CD4-positive, alpha-beta T cell treated with Interferon alpha-2 for 1 hour (primary cell): ENCODE results near the gene PGP.
A peak's percentile ranks its signal among the peaks of the same experiment; 100 is the strongest.

Source experiments
- DNase-seq, 2 donors: peaks; one replicate each; pipeline ENCODE4 v3.0.0-alpha.2; 2020 to 2022

The PGP gene

DNA sequence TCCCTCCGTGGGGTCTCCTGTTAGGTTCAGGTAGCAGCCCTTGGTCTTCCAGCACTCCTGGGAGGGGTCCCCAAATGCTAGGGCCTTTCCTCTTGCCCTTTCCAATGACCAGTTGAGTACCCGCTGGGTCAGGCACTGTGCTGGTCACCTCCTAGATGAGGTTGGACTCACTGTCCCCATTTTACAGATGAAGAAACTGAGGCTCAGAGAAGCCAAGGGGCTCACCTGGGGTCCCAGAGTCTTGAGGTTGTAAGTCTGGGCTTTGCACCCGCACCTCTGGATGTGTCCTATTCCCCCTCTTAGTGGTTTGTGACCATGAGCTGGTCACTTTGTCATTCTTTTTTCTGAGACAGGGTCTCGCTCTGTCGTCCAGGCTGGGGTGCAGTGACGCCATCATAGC is 16.9 kb downstream of the PGP start:
- DNase-seq: no peak

DNA sequence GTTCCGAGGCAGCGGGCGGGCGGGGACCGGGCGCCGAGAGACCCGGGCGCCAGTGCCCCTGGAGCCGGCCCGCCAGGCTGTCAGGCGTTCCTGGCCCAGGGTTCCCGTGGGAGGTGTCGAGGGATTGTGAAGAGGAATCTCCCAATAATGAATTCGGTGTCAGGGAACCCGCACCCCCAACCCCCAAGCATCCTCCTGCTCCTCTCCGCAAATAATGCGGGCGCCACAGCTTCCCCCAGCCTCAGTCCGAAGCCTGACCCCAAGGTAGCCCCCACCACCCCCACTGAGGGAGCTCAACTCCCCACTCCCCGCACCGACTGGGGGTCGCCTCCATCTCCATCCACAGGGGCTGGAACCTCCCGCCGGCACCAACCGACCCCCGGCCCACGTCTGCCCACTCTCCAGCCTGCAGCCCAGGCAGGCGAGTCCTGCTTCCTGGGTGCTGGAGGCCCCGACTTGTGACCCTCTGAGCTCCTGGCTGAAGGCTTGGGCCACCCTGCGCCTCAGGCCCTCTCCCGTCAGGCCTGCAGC is 17.6 kb downstream of the PGP start:
- DNase-seq: no peak

DNA sequence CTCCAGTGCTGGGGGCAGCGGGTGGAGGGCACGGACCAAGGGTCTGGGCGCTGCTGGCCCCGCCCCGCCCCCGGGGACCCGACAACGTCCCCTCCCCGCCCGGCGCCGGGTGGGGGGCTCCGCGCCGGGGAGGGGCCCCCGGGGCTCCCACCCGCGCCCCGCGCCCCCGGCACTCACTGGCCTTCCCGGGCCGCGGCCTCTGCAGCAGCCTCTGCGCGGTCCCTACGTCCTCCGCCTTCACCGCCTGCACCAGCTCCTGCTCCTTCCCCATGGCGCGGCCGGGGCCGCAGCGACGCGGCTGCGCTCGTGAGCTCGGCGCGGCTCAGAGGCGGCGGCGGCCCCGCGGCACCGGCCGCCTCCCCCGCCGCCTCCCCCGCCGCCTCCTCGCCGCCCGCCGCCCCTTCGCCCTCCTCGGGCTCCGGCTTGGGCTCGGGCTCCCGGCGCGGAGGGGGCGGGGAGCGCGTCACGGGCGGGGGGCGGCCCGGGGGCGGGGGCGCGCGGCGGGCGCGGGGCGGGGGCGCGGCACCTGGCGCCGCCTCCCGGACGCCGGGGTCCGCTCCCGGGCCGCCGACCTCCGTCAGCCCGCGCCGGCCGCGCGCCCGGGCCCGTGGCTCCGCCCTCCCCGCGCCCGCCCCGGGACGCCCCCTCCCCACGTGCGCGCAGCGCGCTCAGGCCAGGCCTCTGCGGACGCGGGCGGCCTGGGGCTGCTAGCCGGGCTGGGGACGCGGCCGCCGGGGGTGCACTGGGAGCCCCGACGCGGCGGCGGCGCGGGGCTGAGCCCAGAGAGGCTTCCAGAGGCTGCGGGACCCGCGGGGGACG is 18.3 kb downstream of the PGP start, which contains the start of gene CASKIN1:
CASKIN1 (minus strand) TSS at position 444 of the 819 bp plus-strand sequence; CDS start at position 271, 173 bp downstream.
- peak in 1 of 2 donors; percentile 19 for DNase-seq

DNA sequence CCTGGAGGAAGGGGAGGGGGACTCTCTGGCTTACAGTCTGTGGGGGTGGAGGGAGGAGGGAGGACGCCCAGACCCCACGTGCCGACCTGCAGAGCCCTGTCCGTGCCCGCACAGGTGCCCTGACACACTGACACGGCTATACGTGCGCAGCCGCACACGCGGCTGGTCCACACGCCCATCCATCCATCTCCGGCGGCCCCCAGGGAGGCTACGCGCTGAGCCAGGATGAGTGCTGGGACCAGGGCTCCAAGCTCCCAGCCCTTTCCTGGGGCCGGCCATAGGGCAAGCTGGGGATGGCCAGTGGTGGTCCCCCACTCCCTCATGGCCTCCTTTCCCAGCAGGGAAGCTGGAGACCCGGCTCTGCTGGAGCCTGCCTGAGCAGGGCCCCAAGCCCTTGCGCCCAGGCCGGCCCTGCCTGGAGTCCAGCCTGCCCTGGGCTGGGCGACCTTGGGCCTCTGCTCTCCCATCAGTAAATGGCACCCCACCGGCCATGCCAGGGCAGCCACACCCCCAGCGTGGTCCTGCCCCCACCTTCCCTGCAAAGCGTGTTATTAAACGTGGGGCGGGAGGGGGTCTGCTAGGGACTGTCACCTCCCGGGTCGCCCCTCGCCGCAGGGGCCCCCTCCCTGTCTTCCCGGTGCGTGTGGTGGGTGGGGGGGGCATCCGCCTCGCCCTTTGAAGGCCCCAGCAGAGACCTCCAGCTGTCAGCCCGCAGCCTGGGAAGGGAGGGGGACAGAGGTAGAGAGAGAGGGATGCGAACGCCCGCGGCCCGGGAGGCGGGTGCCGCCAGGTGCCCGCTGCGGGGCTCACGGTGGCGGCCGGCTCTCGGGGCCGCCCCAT is 19.1 kb downstream of the PGP start:
- no peak for DNase-seq

DNA sequence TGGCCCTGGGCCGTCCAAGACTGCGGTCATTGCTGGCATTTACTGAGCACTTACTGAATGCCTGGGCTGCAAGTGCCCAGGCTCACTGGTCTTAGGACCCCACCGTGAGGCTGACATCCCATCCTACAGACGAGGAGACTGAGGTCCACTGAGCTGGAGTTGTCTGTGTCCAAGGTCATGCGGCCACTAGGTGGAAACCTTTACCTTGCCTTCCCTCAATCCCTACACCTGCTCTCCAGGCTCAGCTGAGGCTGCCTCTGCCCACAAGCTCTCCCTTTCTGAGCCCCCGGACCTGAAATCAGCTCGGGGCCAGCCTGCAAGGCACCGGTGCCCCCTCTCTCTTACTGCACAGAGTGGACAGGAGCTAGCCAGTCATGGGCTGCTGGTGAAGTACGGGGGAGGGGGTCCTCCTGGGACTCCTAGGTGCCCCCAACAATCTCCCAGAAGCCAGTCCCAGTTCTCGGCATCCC is 19.8 kb downstream of the PGP start:
- peak; percentile 63 to 70 for DNase-seq

DNA sequence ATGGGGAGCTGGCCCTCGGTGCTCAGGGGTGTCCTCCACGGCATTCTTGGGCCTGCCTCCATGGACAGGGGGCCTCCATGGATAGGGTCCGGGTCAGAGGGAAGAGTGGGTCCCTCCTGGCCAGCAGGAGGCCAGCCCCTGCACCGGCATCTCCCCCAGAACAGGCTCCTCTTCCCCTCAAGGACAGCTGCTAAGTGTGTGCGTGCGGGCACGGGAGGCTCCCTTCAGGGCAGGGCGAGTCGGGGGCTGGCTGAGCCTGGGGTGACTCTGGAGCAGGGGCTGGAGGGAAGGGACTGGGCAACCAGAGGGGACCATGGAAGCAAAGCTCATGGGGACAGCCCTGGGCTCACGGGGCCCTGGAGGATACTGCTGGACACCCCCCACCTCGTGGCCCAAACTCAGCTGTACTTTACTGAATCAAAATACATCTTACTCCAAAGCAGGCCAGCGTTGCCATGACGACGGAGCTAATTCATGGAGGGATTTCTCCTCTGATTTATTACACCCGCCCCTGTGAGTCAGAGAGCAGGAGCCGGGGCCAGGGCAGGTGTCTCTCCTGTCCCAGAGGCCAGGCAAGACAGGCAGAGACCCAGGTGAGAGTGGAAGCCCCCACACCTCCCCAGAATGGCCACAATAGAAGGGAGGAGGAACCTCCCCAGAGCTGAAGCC is 20.3 kb downstream of the PGP start:
- DNase-seq: no peak

DNA sequence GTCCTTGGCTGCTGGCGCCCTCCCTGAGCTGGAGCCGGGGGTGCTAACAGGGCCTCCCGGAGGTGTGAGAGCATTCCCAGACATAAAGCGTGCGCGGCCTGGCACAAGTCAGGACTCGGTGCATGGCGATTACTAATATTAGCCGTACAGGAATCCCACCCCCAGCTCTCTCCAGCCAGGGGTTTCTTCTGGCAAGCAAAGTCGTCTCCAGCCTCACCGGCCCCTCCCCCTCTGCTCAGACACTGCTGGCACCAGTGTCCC is 23.3 kb downstream of the PGP start:
- no peak for DNase-seq

DNA sequence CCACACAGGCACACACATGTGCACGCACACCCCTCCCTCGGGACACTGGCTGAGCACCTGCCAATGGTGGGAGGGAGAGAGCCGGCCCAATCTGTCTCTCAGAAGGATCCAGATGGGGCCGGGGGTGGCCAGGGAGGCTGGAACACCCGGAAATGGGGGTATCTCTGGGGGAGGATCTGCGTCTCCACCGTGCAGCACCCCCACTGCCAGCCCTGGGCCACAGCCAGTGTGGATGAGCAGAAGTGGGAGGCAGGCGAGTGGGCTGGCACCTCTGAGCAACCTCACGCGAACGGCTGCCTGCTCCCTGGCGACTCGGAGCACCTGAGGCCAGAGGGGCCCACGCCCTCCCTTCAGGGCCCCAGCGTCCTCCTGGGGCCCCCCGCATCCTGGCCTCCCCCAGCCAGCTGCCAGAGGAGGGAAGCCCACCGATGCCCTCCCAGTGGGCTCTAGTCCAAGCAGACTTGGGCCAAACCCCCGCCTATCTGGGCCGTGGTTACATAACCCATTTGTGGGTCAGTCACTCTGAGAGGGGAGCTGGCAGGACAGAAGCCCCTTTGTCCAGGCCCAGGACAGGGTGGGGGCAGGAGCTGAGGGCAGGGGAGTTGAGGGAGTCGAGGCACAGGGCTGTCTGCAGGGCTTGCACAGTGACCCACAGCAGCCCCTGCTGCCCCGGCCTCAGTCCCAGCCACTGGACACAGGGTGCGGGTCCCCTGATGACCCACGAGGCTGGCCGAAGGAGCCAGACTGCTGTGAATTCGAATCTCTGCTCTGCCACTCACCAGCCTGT is 23.8 kb downstream of the PGP start:
- DNase-seq: no peak

DNA sequence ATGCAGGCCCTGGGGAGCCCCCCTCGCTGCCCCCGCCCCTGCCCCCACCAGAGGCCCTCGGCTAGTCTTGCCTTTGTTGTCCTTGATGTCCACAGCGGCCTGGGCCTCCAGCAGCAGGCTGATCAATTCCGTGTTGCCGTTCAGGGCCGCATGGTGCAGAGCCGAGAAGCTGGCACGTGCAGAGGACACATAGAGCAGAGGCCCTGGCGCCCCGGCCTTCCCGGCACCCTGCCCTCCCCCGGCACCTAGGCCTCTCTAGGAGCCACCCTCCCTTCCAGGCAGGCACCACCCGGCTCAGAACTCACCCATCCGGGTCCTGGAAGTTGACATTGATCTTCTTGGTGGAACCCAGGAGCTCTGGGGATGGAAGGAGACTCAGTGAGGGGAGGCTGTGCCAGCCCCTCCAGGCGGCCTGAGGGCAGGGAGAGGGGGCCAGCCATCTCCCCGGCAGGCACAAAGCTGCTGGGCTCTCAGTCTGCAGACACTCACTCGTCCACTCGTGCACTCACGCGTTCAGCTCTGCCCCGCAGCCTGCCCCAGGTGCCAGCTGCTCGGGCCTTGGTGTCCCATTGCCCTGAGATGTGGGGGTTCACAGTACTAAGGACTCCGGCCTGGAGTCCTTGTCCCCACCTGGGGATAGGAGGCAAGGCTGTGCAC is 24.5 kb downstream of the PGP start:
- no peak for DNase-seq

DNA sequence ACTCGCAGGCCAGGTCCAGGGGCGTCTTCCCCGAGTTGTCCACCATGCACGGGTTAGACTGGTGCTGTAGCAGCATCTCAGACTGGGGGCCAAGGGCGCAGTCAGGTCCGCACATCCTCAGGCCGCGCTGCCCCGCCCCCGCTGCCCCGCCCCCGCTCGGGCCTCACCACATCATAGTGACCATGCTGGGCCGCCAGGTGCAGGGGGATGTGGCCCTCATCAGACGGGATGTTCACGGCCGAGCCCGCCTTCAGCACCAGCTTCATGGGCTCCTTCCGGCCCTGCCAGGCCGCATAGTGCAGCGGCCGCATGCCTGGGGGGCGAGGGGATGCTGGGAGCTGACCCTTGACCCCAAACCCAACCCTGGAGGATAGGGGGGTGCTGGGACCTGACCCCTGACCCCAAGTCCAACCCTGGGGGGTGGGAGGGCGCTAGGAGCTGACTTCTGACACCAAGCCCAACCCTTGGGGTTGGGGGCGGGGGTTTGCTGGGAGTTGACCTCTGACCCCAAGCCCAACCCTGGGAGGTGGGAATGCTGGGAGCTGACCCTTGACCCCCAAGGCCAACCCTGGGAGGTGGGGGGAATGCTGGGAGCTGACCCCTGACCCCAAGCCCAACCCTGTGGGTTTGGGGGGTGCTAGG is 25.3 kb downstream of the PGP start:
- no peak for DNase-seq

DNA sequence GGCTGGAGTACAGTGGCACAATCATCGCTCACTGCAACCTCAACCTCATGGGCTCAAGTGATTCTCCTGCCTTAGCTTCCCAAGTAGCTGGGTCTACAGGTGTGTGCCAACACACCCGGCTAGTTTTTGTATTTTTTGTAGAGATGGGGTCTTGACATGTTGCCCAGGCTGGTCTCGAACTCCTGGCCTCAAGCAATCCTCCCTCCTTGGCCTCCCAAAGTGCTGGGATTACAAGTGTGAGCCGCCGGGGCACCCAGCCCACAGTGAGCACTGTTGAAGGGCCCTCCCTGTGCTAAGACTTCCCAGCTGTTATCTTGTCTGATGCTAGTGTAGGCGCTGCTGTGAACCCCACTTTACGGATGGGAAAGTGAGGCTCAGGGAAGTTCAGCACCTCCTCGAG is 26.2 kb downstream of the PGP start:
- no peak for DNase-seq

DNA sequence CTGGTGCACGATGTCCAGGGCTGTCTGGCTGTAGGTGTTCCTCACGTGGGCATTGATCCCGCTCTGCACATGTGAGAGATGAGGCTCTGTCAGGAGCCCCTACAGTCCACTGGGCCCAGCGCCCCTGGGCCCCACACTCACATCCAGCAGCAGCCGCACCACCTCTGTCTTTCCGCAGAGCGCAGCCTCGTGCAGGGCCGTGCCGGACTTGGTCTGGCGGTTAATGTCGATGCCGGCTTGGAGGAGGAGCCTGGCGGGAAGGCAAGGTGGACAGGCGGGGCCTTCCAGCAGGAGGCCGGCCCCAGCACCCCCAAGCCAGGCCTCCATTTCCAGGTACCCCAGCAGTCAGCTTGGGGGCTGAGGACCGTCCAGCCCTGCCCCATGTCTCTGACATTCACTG is 27.4 kb downstream of the PGP start:
- DNase-seq: no peak

DNA sequence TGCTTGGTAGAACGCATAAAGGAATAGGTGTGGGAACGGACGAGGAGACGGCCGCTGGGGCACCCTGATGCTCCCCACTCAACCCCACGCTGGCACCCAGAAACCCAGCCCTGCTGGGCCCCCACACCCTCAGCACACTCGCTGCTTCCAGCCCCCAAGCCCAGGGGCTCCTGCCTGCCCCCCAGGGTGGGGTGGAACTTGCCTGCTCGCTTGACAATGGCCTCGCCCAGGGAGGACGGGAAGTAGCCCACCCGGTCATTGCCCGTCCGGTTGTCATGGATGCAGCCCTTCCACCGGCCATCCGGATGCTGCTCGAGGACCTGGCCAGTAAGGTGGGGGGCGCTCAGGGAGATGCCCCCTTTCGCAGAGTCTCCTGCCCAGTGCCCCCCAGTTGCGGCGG is 28.1 kb downstream of the PGP start:
- DNase-seq: no peak

DNA sequence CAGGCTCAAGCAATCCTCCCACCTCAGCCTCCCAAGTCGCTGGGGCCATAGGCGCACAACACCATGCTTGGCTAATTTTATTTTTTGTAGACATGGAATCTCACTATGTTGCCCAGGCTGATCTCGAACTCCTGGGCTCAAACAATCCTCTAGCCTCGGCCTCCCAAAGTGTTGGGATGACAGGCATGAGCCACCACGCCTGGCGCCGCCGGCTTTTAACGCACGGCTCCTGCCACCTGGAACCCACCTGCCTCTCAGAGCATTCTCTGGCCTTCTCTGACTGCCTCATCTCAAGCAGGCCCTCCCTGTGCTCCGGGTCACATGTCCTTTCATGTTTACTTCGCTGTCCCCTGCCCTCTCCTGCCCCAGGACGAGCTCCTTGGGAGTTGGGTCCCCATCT is 28.6 kb downstream of the PGP start:
- DNase-seq: no peak

DNA sequence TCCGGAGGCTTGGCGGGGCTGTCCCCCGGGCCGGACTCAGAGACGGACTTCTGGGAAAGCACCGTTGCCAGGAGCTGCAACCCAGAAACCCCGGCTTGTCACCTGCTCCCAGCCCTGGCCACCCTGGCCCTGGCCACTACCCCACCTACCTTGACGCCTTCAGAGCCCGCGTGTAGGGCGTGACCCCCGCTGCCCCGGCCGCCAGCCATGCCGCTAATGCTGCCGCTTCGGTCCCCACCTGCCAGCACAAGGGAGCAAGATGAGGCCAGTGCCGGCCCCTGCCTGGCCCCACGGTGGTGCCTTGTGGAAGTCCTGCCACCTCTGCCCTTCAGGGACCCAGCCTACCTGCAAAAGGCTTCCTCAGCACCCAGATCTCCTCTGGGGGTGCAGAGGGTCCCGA is 29.7 kb downstream of the PGP start:
- no peak for DNase-seq

DNA sequence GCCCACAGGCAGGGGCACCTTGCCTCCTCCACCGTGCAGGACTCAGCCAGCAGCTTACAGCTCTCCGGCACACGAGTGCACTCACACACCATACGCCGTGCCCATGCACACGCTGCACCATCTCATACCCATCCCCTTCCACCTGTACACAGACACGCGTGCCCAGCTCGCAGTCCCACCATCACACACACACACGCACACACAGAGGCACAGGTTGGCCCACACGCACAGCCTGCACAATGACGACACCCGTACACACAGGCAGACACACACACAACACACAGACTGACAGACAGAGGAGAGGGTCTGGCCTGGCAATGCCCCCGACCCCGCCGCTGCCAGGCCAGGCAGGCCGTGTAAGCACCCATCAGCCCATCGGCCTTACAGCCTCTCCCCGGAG is 30.3 kb downstream of the PGP start:
- no peak for DNase-seq

DNA sequence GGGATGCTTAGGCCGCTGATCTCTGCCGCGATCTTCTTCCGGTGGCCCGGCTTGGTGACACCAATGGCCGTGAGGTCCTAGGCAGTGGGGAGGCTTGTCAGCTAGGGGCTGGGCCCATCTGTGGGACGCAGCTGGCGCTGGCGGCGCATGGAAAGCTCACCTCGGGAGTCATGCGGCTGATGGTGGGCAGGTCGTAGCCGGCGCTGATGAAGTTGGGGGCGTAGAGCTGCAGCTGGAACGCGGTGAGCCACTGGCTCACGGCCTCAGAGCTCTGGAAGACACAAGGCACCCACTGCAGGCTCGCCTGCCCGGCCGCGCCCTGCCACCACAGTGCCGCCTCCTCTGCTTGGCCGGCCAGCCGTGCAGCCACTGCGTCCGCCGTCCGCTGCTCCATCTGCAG is 31.0 kb downstream of the PGP start:
- no peak for DNase-seq

DNA sequence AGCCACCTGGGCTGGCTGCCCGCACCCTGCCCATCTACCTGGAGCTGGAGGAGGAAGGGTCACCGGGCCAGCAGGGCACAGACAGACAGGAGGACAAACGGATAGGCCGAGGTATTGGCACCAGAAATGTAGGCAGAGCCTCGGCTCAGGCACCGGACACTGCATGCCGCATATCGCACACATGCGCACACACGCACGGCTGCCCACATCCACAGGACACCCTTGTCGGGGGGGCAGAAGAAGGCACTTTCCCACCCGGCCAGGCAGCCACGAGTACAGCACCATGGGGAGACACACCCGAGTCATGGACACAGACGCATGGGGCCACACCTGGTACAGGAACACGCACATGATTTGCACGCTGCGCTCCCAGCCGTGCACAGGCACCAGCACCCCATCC is 32.7 kb downstream of the PGP start:
- DNase-seq: no peak

DNA sequence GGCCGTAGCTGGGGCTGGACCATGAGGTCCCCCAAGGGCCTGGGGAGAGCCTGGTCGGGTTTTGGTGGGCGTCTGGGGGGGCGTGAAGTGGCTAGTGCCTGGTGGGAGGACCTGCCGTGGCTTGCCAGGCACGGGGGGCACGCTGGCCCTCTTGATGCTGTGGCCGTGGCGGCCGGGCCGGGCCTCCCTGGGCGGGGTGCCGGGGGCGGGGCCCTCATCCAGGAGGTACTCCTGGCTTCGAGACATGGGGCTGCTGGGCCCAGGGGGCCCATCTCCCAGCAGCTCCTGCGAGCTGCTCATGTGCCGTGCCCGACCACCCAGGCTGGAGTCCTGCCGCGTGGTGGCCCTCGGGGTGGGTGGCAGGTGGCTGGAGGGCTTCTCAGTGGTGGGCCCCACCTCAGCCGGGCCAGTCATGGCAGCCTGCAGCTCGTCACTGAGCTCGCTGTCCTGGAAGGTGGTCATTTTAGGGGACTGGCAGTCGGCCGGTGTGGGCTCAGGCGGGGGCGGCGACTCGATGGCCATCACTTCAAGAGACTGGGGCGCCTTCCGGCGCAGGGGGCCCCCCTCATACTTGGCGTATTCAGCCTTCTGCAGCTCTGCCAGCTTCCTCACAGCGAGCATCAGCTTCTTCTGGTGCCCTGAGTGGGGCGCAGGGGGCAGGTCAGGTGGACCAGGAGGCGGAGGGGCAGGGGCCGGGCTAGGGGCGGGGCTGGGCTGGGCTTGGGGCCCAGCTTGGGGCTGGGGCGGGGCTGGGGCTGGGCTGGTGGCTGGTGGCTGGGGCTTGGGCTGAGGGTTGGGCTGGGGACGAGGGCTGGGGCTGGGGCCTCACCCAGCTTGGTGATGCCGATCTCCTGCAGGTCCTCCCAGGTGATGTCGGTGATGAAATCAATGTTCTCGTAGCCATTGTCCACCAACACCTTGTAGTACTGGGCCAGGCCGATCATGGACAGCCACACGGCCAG is 33.4 kb downstream of the PGP start:
- DNase-seq: no peak

DNA sequence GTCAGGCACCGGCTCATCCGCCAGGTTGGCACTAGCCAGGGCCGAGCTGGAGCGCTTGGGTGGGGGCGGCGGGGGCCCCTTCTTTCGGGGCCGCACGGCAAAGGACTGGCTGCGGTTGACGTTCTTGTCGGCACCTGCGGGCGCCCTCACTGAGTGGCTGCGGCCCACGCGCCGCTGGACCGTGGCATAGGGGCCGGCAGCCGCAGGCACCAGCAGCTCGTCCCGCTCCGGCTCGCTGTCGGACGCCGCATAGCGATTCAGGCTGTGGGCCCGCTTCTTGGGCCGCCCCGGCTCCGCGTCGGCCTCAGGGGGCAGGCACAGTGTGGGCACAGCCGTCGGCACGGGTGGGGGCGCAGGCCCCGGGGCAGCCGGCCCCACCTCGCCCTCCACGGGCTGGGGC is 34.2 kb downstream of the PGP start:
- no peak for DNase-seq
